Mesenchymal stem cell (in vitro differentiated cells and primary cell): ENCODE measurements around the gene TCF12.
A peak's percentile ranks its signal among the peaks of the same experiment; 100 is the strongest.

Source experiments
- DNase-seq: peaks from one replicate; pipeline ENCODE4 v3.0.0-alpha.2; 2013
- H2AFZ ChIP-seq: one replicate; pipeline ENCODE4 v1.6.1; 2013; ENCODE audit warnings: low read depth, mild to moderate bottlenecking, control low read depth, inconsistent platforms, low read length, moderate library complexity
- H2AK5ac ChIP-seq: 2 replicates; pipeline ENCODE4 v1.6.1; 2013; ENCODE audit warnings: low read length, moderate library complexity, mild to moderate bottlenecking, inconsistent platforms; ENCODE audit not compliant: severe bottlenecking
- H2BK120ac ChIP-seq: one replicate; pipeline ENCODE4 v1.6.1; 2013; ENCODE audit warnings: low read depth, mild to moderate bottlenecking, inconsistent platforms, low read length, moderate library complexity
- H2BK12ac ChIP-seq, 2 experiments: one replicate each; pipeline ENCODE4 v1.6.1; 2013; ENCODE audit warnings: inconsistent platforms in 2 of 2, low read length in 2 of 2, mild to moderate bottlenecking in 2 of 2, moderate library complexity in 2 of 2, control low read depth in 1 of 2
- H2BK15ac ChIP-seq: one replicate; pipeline ENCODE4 v1.6.1; 2013; ENCODE audit warnings: mild to moderate bottlenecking, low read depth, inconsistent platforms; ENCODE audit not compliant: poor library complexity, severe bottlenecking
- H2BK5ac ChIP-seq: 2 replicates; pipeline ENCODE4 v1.6.1; 2013; ENCODE audit warnings: low read depth, mild to moderate bottlenecking, low read length, control low read depth, inconsistent platforms; ENCODE audit not compliant: poor library complexity, severe bottlenecking
- H3K14ac ChIP-seq, 2 experiments: one replicate each; pipeline ENCODE4 v1.6.1; 2013; ENCODE audit warnings: inconsistent platforms in 2 of 2, low read length in 2 of 2, control low read depth in 1 of 2, mild to moderate bottlenecking in 1 of 2, moderate library complexity in 1 of 2
- H3K18ac ChIP-seq, 2 experiments: one replicate each; pipeline ENCODE4 v1.6.1; 2013; ENCODE audit warnings: inconsistent platforms in 2 of 2, low read length in 2 of 2, control low read depth in 1 of 2, low read depth in 1 of 2, mild to moderate bottlenecking in 1 of 2
- H3K23ac ChIP-seq, 2 experiments: one replicate each; pipeline ENCODE4 v1.6.1; 2013; ENCODE audit warnings: inconsistent platforms in 2 of 2, low read length in 2 of 2, mild to moderate bottlenecking in 2 of 2, moderate library complexity in 2 of 2, control low read depth in 1 of 2
- H3K27ac ChIP-seq: 2 replicates; pipeline ENCODE4 v1.5.1; 2013; ENCODE audit warnings: mild to moderate bottlenecking, moderate library complexity, low read length, control low read depth, inconsistent platforms; ENCODE audit not compliant: poor library complexity, severe bottlenecking
- H3K27me3 ChIP-seq, 2 experiments: 2 replicates each; pipeline versions ENCODE4 v1.6.1 to v1.7.0; 2013; ENCODE audit warnings: low read length in 2 of 2, mild to moderate bottlenecking in 2 of 2, moderate library complexity in 2 of 2, control low read depth in 1 of 2, inconsistent platforms in 1 of 2; ENCODE audit not compliant: control insufficient read depth in 1 of 2, insufficient read depth in 1 of 2
- H3K36me3 ChIP-seq, 2 experiments: 2 replicates each; pipeline versions ENCODE4 v1.6.1 to v1.7.0; 2013; ENCODE audit warnings: low read length in 2 of 2, control low read depth in 1 of 2, inconsistent platforms in 1 of 2, low read depth in 1 of 2, mild to moderate bottlenecking in 1 of 2; ENCODE audit not compliant: insufficient read depth in 2 of 2, control insufficient read depth in 1 of 2
- H3K4ac ChIP-seq, 2 experiments: one replicate each; pipeline ENCODE4 v1.6.1; 2013; ENCODE audit warnings: inconsistent platforms in 2 of 2, low read length in 2 of 2, mild to moderate bottlenecking in 2 of 2, moderate library complexity in 2 of 2, control low read depth in 1 of 2, low read depth in 1 of 2
- H3K4me1 ChIP-seq: 2 replicates; pipeline ENCODE4 v1.6.1; 2013; ENCODE audit warnings: low read depth, low read length, control low read depth; ENCODE audit not compliant: control insufficient read depth, insufficient read depth
- H3K4me2 ChIP-seq: 2 replicates; pipeline ENCODE4 v1.6.1; 2013; ENCODE audit warnings: low read length, mild to moderate bottlenecking, inconsistent platforms; ENCODE audit not compliant: poor library complexity, severe bottlenecking
- H3K4me3 ChIP-seq, 2 experiments: 2 replicates each; pipeline versions ENCODE4 v1.5.1 to v1.7.0; 2013; ENCODE audit warnings: low read length in 2 of 2, mild to moderate bottlenecking in 2 of 2, control low read depth in 1 of 2, low read depth in 1 of 2; ENCODE audit not compliant: insufficient read depth in 1 of 2
- H3K79me1 ChIP-seq: replicated peaks from 2 replicates; pipeline ENCODE4 v1.6.1; 2013; ENCODE audit warnings: mild to moderate bottlenecking, control low read depth, low read length, inconsistent platforms; ENCODE audit not compliant: poor library complexity, severe bottlenecking
- H3K9ac ChIP-seq: 2 replicates; pipeline ENCODE4 v1.7.0; 2013; ENCODE audit warnings: mild to moderate bottlenecking, low read length, moderate library complexity
- H3K9me3 ChIP-seq: 2 replicates; pipeline ENCODE4 v1.7.0; 2013; ENCODE audit warnings: mild to moderate bottlenecking, low read length; ENCODE audit not compliant: control insufficient read depth
- H4K8ac ChIP-seq: one replicate; pipeline ENCODE4 v1.6.1; 2013; ENCODE audit warnings: inconsistent platforms, mild to moderate bottlenecking, low read length, moderate library complexity
- H4K91ac ChIP-seq: one replicate; pipeline ENCODE4 v1.6.1; 2013; ENCODE audit warnings: mild to moderate bottlenecking, low read length, inconsistent platforms
- WGBS: methylation state at CpG from one replicate; pipeline ENCODE4 v1.1.7; 2013; ENCODE audit warnings: mixed read lengths; 5-methylcytosine and 5-hydroxymethylcytosine counted together

TCF12 gene

DNA sequence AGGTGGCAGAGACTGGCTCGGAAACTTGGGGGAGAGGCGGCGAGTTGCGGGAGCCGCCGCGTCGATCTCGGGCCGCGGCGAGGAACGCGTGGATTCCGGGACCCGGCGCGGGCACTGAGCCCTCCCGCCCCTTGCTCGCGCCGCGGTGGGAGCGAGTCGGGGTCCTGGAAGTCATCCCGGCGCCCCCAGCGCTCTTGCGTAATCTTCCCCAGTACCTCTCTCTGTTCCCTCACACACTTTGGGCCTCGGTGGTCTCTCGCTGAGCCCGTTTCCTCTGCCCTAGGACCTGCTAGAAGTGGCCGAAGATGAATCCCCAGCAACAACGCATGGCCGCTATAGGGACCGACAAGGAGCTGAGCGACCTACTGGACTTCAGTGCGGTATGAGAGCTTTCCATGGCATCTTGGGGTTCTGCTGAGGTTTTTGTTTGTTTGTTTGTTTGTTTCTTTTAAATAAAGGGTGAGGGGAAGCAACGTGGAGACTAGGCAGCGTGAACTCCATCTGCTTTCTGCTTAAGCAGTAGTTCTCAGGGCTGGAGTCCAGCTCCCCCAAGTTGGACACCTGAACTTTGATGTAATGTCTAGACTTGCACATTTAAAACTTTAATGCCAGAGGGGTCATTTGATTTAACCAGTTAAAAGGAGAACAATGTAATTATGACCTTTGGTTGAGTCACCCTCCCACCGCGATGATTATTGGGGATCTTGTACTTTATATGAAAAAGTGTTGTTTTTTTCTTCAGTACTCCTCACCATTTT lies 1.3 kb downstream of the TCF12 start:
- Histone ChIP-seq H2AK5ac (no peak overlapping the region), H3K4ac (peak overlapping the region; percentile 66 to 98), H2BK120ac (peak overlapping the region; percentile 98), H3K23ac (peak overlapping the region; percentile 89 to 99), H2AFZ (peak overlapping the region; percentile 61), H4K91ac (peak overlapping the region; percentile 97), H3K36me3 (peaks cover under 1 to 43% of the 10 kb centered on the region in 2 experiments), H3K4me1 (peaks cover 5% of the 10 kb centered on the region), H3K9ac (peak overlapping the region; percentile 94), H2BK12ac (peak overlapping the region in 1 of 2 experiments; percentile 77), H3K27me3 (no peaks in the 10 kb centered on the region), H3K4me2 (peak overlapping the region; percentile 74), H2BK15ac (peak overlapping the region; percentile 94), H3K79me1 (peaks cover 10% of the 10 kb centered on the region), H4K8ac (peak overlapping the region; percentile 96), H3K14ac (peak overlapping the region; percentile 91 to 92), H3K27ac (peak overlapping the region; percentile 15), H2BK5ac (peak overlapping the region; percentile 36), H3K18ac (peak overlapping the region; percentile 97 to 98), H3K9me3 (no peaks in the 10 kb centered on the region), H3K4me3 (peak overlapping the region; percentile 89 to 92)
- peak; percentile 61 for DNase-seq
- WGBS, result under 1% methylated on average over 34 of the region's 42 CpGs

DNA sequence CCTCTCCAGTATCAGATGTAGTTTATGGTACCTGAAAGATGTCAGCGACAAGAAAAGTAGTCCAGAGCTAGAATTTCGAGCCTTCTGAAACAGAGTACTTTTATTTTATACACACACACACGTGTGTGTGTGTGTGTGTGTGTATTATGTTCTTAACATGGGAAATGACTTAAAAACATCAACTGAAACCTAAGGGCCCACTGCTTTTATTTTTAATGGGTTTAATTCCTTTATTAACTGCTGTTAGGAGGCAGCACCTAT lies 1.9 kb downstream of the TCF12 start:
- H3K4me2 ChIP-seq, result peak overlapping the region; percentile 74
- WGBS, result no CpG with 5 or more reads among the region's 3 CpGs

DNA sequence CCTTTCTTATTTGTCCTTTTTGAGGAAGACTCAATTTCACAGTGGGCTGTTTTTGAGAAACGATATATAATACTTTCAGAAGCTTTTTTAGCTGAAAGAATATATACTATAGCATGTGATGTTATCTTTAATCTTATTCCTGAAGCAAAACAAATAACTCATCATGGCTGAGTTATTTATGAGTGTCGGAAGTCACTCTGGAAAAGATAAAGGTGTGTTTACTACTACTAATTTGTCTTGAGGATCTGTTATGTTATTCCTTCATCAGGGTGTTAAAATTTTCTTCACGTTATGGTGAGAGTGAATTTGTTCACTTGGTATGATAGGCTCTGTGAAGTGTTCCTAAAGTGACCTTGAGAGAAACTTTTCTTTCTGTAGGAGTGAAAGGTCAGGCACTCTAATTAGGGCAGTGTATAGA lies 4.7 kb downstream of the TCF12 start:
- Histone ChIP-seq H4K8ac (no peak overlapping the region), H2BK5ac (no peak overlapping the region), H4K91ac (no peak overlapping the region), H3K23ac (no peak overlapping the region), H3K4ac (no peak overlapping the region), H2AFZ (no peak overlapping the region), H3K27me3 (no peaks in the 10 kb centered on the region), H3K9ac (no peak overlapping the region), H3K36me3 (peaks cover 6 to 43% of the 10 kb centered on the region in 2 experiments), H3K4me2 (no peak overlapping the region), H3K4me3 (no peak overlapping the region), H2BK12ac (no peak overlapping the region), H3K79me1 (no peaks in the 10 kb centered on the region), H2AK5ac (no peak overlapping the region), H3K9me3 (no peaks in the 10 kb centered on the region), H3K4me1 (peaks cover 2% of the 10 kb centered on the region), H3K14ac (no peak overlapping the region), H3K27ac (no peak overlapping the region), H2BK15ac (no peak overlapping the region), H3K18ac (no peak overlapping the region), H2BK120ac (no peak overlapping the region)
- 74% methylated on average over 2 of the region's 3 CpGs for WGBS
- DNase-seq, result no peak

More for the DNA sequence above, 1.9 kb downstream of the TCF12 start:
- Histone ChIP-seq H3K4me1 (peaks cover 5% of the 10 kb centered on the region), H3K4me3 (peak overlapping the region in 1 of 2 experiments; percentile 92), H3K23ac (no peak overlapping the region), H3K27me3 (no peaks in the 10 kb centered on the region), H2BK120ac (no peak overlapping the region), H4K8ac (no peak overlapping the region), H2AK5ac (no peak overlapping the region), H3K9ac (peak overlapping the region; percentile 94), H3K4ac (no peak overlapping the region), H3K9me3 (no peaks in the 10 kb centered on the region), H3K79me1 (peaks cover 10% of the 10 kb centered on the region), H2BK12ac (no peak overlapping the region), H3K18ac (no peak overlapping the region), H2BK15ac (no peak overlapping the region), H2BK5ac (no peak overlapping the region), H3K14ac (no peak overlapping the region), H3K36me3 (peaks cover 3 to 44% of the 10 kb centered on the region in 2 experiments), H2AFZ (no peak overlapping the region), H3K27ac (no peak overlapping the region), H4K91ac (no peak overlapping the region)
- DNase-seq, result no peak

DNA sequence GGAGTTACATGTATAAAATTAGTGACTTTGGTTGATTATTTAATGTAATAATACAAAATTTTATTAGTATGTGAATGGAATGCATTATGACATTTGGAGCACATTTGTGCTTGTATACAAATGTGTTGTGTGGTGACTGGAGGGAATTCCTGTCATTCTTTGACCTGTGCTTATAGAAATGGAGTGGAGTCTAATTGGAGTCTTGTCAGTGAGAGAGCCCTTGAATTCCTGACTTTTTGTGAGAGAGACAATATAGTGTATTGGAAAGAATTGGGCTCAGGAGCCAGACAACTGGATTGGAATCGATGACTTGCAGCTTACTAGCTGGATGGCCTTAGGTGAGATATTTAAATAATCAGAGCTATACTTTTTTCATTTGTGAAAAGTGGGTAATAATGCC lies 9.4 kb downstream of the TCF12 start:
- no peak for DNase-seq
- no peak overlapping the region for H3K14ac ChIP-seq
- 100% methylated on average over 1 of the region's 1 CpG for WGBS
- no peak overlapping the region for H3K4ac ChIP-seq
- peaks cover 3% of the 10 kb centered on the region for H3K4me1 ChIP-seq
- no peak overlapping the region for H3K9ac ChIP-seq
- H2BK12ac ChIP-seq, result no peak overlapping the region
- no peaks in the 10 kb centered on the region for H3K79me1 ChIP-seq
- no peak overlapping the region for H4K8ac ChIP-seq
- H3K23ac ChIP-seq, result no peak overlapping the region
- H3K9me3 ChIP-seq, result no peaks in the 10 kb centered on the region
- H3K4me3 ChIP-seq, result no peak overlapping the region
- H4K91ac ChIP-seq, result no peak overlapping the region
- H2AK5ac ChIP-seq, result no peak overlapping the region
- no peak overlapping the region for H3K4me2 ChIP-seq
- H2BK5ac ChIP-seq, result no peak overlapping the region
- no peaks in the 10 kb centered on the region for H3K27me3 ChIP-seq
- H2BK120ac ChIP-seq, result no peak overlapping the region
- no peak overlapping the region for H2AFZ ChIP-seq
- H2BK15ac ChIP-seq, result no peak overlapping the region
- peak overlapping the region; percentile 28 for H3K27ac ChIP-seq
- peaks cover 6 to 28% of the 10 kb centered on the region in 2 experiments for H3K36me3 ChIP-seq
- no peak overlapping the region for H3K18ac ChIP-seq
